ENCODE data around the gene MX2.

The MX2 gene

DNA sequence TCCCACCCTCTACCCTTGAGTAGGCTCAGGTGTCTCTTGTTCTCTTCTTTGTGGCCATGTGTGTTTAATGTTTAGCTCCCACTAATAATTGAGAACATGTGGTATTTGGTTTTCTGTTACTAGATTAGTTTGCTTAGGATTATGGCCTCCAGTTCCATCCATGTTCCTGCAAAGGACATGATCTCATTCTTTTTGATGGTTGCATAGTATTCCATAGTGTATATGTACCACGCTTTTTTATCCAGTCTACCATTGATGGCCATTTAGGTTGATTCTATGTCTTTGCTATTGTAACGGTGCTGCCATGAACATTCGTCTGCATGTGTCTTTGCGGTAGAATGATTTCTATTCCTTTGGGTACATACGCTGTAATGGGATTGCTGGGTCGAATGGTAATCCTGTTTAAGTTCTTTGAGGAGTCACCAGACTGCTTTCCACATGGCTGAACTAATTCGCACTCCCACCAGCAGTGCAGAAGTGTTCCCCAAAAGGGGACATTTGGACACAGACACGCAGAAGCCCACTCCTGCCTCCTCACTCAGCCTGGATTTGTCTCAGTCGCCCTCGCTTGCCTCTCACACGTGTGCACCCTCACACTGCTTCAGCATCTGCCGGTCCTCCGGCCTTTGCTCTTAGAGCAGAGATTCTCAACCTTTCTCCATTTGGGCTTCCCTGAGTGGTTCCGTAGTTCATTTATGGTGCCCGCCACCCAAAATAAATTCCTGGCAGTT is 3.7 kb downstream of the MX2 start:
- no peak for DNase-seq
- Mint-ChIP-seq H3K27ac (no peak overlapping the region), H3K4me3 (no peak overlapping the region), H3K36me3 (peaks cover 38% of the 10 kb centered on the region), H3K27me3 (no peaks in the 10 kb centered on the region), H3K4me1 (peaks cover 79% of the 10 kb centered on the region), H3K9me3 (no peaks in the 10 kb centered on the region)
- CTCF ChIA-PET, result no interaction called here

DNA sequence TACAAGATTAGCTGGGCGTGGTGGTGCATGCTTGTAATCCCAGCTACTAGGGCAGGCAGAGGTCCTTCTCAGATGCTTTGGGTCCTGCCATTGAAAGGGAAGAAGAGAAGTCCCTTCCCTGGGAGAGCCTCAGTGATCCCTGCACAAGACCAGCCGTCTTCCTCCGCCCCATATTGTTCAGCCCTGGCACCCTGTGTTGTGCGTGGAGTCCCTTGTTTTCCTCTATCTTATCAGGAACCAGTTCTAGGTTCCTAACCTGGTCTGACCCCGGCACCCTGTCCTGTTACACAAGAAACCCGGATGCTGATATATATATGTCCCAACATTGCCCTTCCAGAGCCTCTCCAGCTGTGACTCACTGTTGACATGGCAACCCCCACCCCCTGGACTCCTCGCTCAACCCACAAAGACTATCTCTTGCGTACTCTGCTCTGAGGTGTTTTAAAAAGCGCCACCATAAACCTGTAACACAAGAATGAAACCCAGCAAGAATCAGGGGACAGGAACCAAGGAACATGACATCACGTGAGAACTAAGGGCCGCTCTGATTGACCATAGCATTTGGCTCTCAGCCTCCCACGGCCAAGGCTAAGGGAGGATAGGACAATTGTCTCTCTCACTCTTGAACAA is 4.8 kb downstream of the MX2 start:
- Mint-ChIP-seq H3K27ac (no peak overlapping the region), H3K9me3 (no peaks in the 10 kb centered on the region), H3K4me3 (no peak overlapping the region), H3K4me1 (peaks cover 79% of the 10 kb centered on the region), H3K27me3 (no peaks in the 10 kb centered on the region), H3K36me3 (peaks cover 44% of the 10 kb centered on the region)
- CTCF ChIA-PET, result no interaction called here
- no peak for DNase-seq

DNA sequence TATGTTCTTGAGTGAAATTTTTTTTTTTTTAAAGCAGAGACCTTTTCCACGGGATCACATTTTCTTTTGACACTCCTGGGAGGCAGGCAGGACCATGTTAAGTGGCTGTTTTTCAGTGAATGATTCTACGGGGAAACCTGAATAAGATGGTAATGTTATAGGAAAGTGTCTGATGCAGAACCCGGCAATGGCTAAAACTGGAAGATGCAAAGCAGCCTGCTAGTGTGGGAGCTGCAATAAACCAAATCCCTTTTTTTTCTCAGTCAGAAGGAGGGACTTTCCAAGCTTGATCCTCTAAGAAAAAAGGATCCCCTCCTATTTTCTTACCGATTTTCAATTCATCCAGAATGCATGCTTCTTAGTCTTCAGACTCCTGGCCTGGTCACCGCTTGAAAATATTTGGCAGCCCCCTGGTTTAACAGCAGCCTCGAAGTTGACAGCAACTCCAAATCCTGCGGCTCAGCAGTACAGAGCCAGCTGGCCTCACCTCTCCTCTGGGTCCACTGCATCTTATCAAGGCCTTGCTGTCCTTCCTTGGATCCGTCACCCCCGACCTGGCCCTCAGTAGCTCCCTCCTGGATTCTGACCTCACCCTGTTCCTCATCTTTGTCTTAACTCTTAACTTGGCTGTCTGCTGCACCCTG is 5.6 kb downstream of the MX2 start:
- peaks cover 77% of the 10 kb centered on the region for H3K4me1 Mint-ChIP-seq
- no peaks in the 10 kb centered on the region for H3K9me3 Mint-ChIP-seq
- CTCF ChIA-PET, result no interaction called here
- H3K27me3 Mint-ChIP-seq, result no peaks in the 10 kb centered on the region
- no peak overlapping the region for H3K4me3 Mint-ChIP-seq
- no peak overlapping the region for H3K27ac Mint-ChIP-seq
- DNase-seq, result no peak
- H3K36me3 Mint-ChIP-seq, result peaks cover 44% of the 10 kb centered on the region

DNA sequence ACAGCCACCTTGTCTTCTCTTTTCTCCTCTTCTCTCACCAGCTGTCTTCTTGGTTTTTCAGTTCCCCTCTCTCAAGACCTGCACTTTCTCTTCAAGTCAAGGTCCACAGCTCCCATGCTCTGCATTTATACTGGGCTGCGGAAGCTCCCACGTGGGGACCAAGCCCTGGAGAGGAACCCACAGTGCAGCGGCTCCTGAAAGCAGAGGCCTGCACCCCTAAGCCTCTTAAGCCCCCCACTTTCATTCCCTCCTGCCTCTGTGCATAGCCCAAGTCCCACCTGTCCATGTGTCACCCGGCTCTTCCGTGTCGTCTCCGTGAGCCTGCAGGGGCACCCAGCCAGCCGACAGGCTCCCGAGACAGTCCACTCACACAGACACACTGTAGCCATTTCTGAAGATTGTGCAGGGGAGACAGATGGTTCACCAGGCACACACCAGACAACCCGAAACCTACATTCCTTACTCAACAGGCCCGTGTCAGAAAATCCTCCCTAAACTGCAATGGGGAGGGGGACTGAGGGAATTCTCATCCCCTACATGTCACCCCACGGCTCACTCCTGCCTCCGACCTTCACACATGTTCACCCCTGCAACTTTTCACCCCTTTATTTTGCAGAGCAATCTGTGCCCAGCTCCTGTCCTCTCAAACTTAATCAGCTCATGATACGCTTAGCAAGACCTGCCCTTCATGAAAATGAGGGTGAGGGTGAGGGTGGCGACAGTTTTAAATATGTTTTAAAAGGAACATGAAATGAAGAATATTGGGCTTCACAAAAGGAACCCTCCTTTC is 6.3 kb downstream of the MX2 start:
- peaks cover 77% of the 10 kb centered on the region for H3K4me1 Mint-ChIP-seq
- H3K27me3 Mint-ChIP-seq, result no peaks in the 10 kb centered on the region
- H3K27ac Mint-ChIP-seq, result peak overlapping the region; percentile 96
- H3K9me3 Mint-ChIP-seq, result no peaks in the 10 kb centered on the region
- H3K36me3 Mint-ChIP-seq, result peaks cover 42% of the 10 kb centered on the region
- no peak for DNase-seq
- peak overlapping the region; percentile 81 for H3K4me3 Mint-ChIP-seq
- CTCF ChIA-PET, result interaction anchor here (0.9 to 3.0 kb wide), 4 partner anchors 50 to 92 kb away, joined by 3 to 14 read pairs (median 5); no protein-coding TSS in a partner anchor

DNA sequence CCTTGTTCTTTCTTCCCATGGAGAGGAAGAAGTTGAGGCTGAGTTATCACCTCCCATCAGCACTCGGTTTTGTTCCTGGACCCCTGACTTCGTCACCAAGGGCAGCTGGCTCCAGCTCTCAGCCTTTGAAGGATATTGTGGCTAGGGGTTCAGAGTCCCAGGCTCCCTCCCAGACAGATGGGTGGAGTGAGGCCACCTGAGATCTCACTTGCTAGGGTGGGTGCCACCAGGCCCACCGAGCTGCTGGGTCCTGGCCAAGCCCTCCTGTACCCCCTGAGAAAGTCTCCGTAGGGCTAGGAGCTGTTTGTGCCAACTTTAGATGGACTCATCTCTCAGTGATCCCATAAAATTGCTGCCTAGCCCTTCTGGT is 6.9 kb downstream of the MX2 start:
- Mint-ChIP-seq H3K4me1 (peaks cover 76% of the 10 kb centered on the region), H3K27ac (peak overlapping the region; percentile 96), H3K36me3 (peaks cover 40% of the 10 kb centered on the region), H3K4me3 (peak overlapping the region; percentile 81), H3K27me3 (no peaks in the 10 kb centered on the region), H3K9me3 (no peaks in the 10 kb centered on the region)
- no peak for DNase-seq
- CTCF ChIA-PET, result interaction anchor here (0.9 to 3.0 kb wide), 5 partner anchors 8 to 92 kb away, joined by 3 to 14 read pairs (median 5); no protein-coding TSS in a partner anchor

DNA sequence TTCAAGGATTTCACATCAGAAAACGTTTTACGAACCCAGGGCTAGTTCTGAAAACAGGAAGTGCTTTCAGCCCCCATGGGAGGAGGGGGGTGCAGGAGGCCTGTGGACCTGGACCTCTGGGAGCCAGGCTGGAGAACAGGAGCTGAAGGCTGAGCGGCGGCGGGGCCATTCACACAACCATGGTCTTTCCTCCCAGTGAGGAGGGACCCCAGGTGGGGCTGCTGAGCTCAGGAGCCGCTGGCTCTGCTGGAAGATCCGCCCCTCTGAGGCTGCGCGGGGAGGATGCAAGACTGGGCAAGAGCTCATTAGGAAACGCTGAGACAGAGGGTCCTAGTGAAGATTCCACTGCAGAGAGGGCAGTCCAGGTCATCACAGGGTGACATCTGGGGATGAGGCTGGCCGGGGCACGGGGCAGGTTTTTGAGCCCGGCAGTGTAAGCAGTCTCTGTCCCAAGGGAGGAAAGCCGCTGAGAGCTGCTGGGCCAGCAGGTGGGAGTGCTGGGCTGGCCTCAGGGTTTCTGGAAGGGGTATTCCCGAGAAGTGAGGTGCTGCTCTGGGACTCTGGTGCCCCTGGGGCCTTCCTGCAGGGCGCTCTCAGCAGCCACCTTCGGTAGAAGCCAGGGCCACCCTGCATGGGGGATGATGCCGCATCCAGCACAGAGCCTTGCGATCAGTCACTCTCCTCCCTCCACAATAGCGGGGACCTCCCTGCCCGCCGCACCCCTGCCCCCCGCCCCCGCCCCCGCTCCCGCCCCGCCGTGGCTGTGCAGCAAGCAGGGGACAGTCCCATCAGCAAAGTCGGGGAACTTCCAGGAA is 7.5 kb downstream of the MX2 start:
- CTCF ChIA-PET, result interaction anchor here (0.9 to 3.0 kb wide), 7 partner anchors 8 to 91 kb away, joined by 3 to 14 read pairs (median 4); no protein-coding TSS in a partner anchor
- no peaks in the 10 kb centered on the region for H3K27me3 Mint-ChIP-seq
- peaks cover 70% of the 10 kb centered on the region for H3K4me1 Mint-ChIP-seq
- peaks cover 38% of the 10 kb centered on the region for H3K36me3 Mint-ChIP-seq
- H3K9me3 Mint-ChIP-seq, result no peaks in the 10 kb centered on the region
- H3K4me3 Mint-ChIP-seq, result peak overlapping the region; percentile 81
- peak; percentile 57 for DNase-seq
- peak overlapping the region; percentile 96 for H3K27ac Mint-ChIP-seq

DNA sequence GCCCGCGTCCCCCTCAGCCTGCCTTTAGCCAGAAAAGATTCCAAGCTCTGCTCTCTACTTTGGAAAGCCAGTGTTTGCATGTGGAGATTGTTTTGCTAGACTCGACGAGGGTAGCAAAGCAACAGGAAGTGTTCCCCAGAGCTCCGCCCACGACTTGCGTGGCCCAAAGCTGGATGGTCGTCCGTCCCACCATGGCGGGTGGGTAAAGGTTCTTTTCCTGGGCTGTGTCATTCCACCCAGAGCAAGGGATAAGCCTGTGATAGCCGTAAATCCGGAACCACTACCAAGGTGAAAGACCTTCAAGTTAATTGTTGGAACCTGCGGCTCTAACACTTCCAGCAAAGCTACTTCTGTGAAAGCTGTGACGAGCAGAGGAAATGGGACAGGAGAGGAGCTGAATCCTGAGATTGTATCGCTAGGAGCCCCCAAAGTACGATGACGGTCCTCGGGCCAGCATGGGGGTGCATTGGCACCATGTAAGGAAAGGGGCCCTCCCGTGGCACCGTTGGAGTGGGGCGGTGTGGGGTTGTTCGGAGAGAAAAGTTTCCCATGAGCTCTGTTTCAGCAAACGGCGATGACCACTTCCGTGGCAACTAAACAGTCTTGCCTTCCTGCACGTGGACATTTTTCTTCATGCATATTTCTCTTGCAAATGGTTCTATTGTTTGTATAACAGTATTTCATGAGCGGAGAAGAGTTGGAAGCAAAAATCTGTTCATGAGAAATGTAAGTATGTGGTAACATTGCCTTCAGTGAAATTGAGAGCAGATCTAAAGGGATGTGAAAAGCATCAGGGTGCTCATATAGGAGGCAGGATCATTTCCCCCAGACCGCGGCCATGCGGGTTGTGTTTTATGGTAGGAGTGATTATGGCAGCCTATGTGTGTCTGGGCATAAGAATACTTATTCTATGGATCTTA is 8.4 kb downstream of the MX2 start:
- Mint-ChIP-seq H3K36me3 (peaks cover 41% of the 10 kb centered on the region), H3K27ac (peak overlapping the region; percentile 96), H3K4me3 (peak overlapping the region; percentile 81), H3K9me3 (no peaks in the 10 kb centered on the region), H3K27me3 (no peaks in the 10 kb centered on the region), H3K4me1 (peaks cover 69% of the 10 kb centered on the region)
- peak; percentile 74 for DNase-seq
- CTCF ChIA-PET, result interaction anchor here (1.1 to 3.0 kb wide), 5 partner anchors 9 to 87 kb away, joined by 3 to 14 read pairs (median 5); no protein-coding TSS in a partner anchor

DNA sequence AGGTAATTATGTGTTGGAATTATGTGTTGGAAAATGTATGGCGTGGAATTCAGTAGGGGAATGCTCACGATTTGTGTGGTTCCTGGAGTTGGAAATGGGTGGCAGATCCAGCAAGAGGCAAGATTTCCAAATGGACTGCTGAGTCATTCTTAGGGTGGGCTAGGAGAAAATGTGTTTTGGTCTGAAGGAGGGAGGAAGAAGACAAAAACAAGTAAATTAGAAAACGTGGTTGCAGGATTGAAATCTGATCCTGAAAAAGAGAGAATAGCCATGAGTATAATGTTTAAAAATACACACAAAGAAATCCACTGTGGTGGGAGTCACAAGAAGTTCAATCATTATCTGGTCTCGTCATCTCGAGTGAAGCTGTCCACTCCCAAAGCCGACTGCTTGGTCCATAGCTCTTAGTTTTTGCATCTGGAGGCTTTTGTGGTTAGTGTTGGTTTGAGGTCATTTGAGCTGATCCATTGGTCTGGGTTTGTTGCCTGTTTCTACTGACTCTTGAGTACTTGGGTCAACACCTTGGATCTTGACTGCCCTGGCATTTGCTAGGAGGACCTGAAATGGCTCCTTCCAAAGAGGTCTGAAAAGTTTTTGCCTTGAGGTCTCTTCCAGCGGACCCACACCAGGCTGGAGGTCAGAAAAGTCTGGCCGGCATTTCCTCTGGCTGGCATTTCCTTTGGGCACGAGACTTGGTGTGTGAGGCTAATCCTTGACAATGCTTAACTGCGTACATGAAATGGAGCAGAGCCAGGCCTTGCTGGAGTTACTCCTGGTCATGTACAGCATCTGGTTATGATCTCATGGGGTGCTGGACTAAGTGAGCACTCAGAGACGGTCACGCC is 9.2 kb downstream of the MX2 start:
- H3K4me1 Mint-ChIP-seq, result peaks cover 64% of the 10 kb centered on the region
- no peak for DNase-seq
- H3K27me3 Mint-ChIP-seq, result no peaks in the 10 kb centered on the region
- no peaks in the 10 kb centered on the region for H3K9me3 Mint-ChIP-seq
- CTCF ChIA-PET, result interaction anchor here (1.1 to 3.0 kb wide), 4 partner anchors 40 to 88 kb away, joined by 3 to 14 read pairs (median 10); no protein-coding TSS in a partner anchor
- H3K36me3 Mint-ChIP-seq, result peaks cover 33% of the 10 kb centered on the region
- H3K27ac Mint-ChIP-seq, result peak overlapping the region; percentile 96
- peak overlapping the region; percentile 81 for H3K4me3 Mint-ChIP-seq

DNA sequence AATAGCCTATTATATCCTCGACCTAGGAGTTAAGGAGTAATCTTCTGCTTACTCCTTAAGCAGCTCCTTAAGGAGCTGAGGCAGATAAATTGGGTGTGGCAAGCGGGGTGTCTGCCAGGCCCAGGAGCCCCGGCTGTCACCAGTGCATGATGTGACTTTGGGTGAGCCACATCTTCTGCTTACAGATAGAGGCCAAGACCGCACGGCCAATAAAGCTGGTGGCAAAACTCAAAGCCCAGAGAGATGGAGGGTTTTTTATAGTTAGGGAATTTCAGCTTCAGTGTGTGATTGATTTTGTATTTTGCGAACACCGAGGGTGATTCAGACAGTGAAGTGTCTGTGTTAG is 9.8 kb downstream of the MX2 start:
- DNase-seq, result no peak
- Mint-ChIP-seq H3K27me3 (no peaks in the 10 kb centered on the region), H3K36me3 (peaks cover 33% of the 10 kb centered on the region), H3K27ac (no peak overlapping the region), H3K4me3 (peak overlapping the region; percentile 81), H3K4me1 (peaks cover 62% of the 10 kb centered on the region), H3K9me3 (no peaks in the 10 kb centered on the region)
- CTCF ChIA-PET, result interaction anchor here (2.6 kb wide), 2 partner anchors 39 to 89 kb away, joined by 9 to 10 read pairs; no protein-coding TSS in a partner anchor

DNA sequence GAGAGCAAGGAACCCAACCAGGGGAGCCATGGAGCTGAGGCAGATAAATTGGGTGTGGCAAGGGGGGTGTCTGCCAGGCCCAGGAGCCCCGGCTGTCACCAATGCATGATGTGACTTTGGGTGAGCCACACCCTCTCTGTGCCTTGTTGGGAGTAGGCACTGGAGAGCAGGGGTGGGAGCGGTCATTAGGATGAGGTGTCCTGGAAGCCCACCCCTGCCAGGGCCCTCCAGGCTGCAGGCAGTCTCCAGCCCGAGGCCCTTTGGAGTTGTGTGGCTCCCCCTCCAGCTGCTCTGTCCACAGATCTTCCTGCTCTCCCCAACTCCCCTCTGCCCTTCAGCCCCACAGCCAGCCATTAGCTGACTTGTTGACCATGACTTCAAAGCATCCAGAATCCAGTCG is 11.4 kb downstream of the MX2 start:
- CTCF ChIA-PET, result interaction anchor here (0.6 to 2.6 kb wide), 4 partner anchors 10 to 90 kb away, joined by 3 to 10 read pairs (median 6); no protein-coding TSS in a partner anchor
- no peaks in the 10 kb centered on the region for H3K9me3 Mint-ChIP-seq
- no peak for DNase-seq
- H3K36me3 Mint-ChIP-seq, result peaks cover 35% of the 10 kb centered on the region
- H3K27me3 Mint-ChIP-seq, result no peaks in the 10 kb centered on the region
- H3K27ac Mint-ChIP-seq, result peak overlapping the region; percentile 42
- H3K4me3 Mint-ChIP-seq, result no peak overlapping the region
- H3K4me1 Mint-ChIP-seq, result peaks cover 53% of the 10 kb centered on the region

DNA sequence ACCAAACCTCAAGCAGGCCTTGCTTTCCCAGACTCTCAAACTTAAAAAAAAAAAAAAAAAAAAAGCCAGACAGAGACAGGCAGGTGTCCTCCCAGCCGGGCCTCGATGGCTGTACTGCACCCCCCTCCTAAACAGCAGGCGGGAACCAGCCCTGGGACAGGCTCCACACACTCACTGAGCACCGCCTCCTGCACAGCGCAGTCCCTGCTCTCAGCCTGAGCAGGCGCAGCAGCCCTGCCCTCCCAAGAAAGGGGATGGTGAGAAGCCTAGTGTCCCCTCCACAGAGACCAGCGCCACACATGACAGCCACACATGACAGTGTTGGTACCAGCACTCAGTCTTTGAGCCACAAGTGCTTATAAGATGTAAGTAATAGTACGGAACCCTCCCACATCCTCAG is 11.9 kb downstream of the MX2 start:
- H3K36me3 Mint-ChIP-seq, result peaks cover 35% of the 10 kb centered on the region
- H3K27ac Mint-ChIP-seq, result no peak overlapping the region
- CTCF ChIA-PET, result interaction anchor here (0.6 to 2.6 kb wide), 3 partner anchors 11 to 91 kb away, joined by 3 to 10 read pairs (median 4); no protein-coding TSS in a partner anchor
- peaks cover 48% of the 10 kb centered on the region for H3K4me1 Mint-ChIP-seq
- no peaks in the 10 kb centered on the region for H3K27me3 Mint-ChIP-seq
- no peak overlapping the region for H3K4me3 Mint-ChIP-seq
- no peaks in the 10 kb centered on the region for H3K9me3 Mint-ChIP-seq
- no peak for DNase-seq

Measured in activated naive CD4-positive, alpha-beta T cell treated with anti-CD3 and anti-CD28 coated beads, Interleukin-2, amount 10 ng/mL, durations not matched to agents 7 days and 5 days (primary cell).